Panc1 (cell line): ENCODE measurements around the gene GALNT15. TPM values are rescaled to one million over a fixed set of nuclear protein-coding genes. Genes with fewer than 3 reads are reported as not detected.

Experiments used
- ATAC-seq: fragments of 200-7000 bp; cut with Tn5 transposase; 2 replicates; pipeline ENCODE4 v1.9.1; 2020; ENCODE audit warnings: mild to moderate bottlenecking, moderate library complexity
- BruUV-seq: library from RNA; stranded (reverse); fragments of 400-500 nt; replicated peaks from 2 replicates; lab custom pipeline; 2021; lab: Mats Ljungman, UMichigan
- CTCF ChIA-PET: fragments of 300-600 bp; sonication (Branson Sonifier 250); formaldehyde crosslinking; loops from one replicate; lab custom pipeline; 2022; ENCODE audit warnings: antibody characterized with exemption; lab: Charles Lee
- POLR2A ChIA-PET: fragments of 300-600 bp; sonication (Branson Sonifier 250); formaldehyde crosslinking; loops from one replicate; lab custom pipeline; 2022; ENCODE audit warnings: antibody characterized with exemption; lab: Charles Lee
- DNase-seq: peaks from one replicate; pipeline ENCODE4 v3.0.0-alpha.2; 2010; ENCODE audit warnings: low read depth, low spot score
- H3K27ac ChIP-seq: 2 replicates; pipeline ENCODE4 v1.5.1; 2011; ENCODE audit warnings: mild to moderate bottlenecking, low read length, inconsistent platforms
- H3K27me3 ChIP-seq: fragments of 200-500 bp; sonication (Bioruptor generic); 2 replicates; pipeline ENCODE4 v1.6.0; 2014; ENCODE audit warnings: low read length, inconsistent platforms; ENCODE audit not compliant: control insufficient read depth, insufficient read depth
- H3K36me3 ChIP-seq: fragments of 200-500 bp; sonication (Bioruptor generic); 2 replicates; pipeline ENCODE4 v1.5.1; 2014; ENCODE audit warnings: inconsistent platforms, mild to moderate bottlenecking, low read length, moderate library complexity; ENCODE audit not compliant: control insufficient read depth, insufficient read depth
- H3K4me1 ChIP-seq: 2 replicates; pipeline ENCODE4 v1.5.1; 2011; ENCODE audit warnings: inconsistent platforms, mild to moderate bottlenecking, low read length, moderate library complexity; ENCODE audit not compliant: control insufficient read depth, insufficient read depth
- H3K4me3 ChIP-seq, 2 experiments: 2 replicates each; pipeline ENCODE4 v1.5.1; 2011 to 2012; ENCODE audit warnings: low read depth in 2 of 2, low read length in 2 of 2, mild to moderate bottlenecking in 2 of 2, inconsistent platforms in 1 of 2, moderate library complexity in 1 of 2
- H3K9me3 ChIP-seq: fragments of 200-500 bp; sonication (Bioruptor generic); 2 replicates; pipeline ENCODE4 v1.5.1; 2014; ENCODE audit warnings: low read depth, mild to moderate bottlenecking, inconsistent platforms, low read length, moderate library complexity; ENCODE audit not compliant: control insufficient read depth, insufficient read depth
- POLR2AphosphoS5 ChIP-seq: IDR thresholded peaks from 2 replicates; pipeline ENCODE4 v1.6.1; 2012; ENCODE audit warnings: mild to moderate bottlenecking, low read depth, low read length, moderate library complexity
- SIN3A ChIP-seq: IDR thresholded peaks from 2 replicates; pipeline ENCODE4 v1.6.1; 2012; ENCODE audit warnings: low read depth, mild to moderate bottlenecking, low read length, moderate library complexity, borderline replicate concordance; ENCODE audit not compliant: insufficient read depth
- TCF7L2 ChIP-seq: IDR thresholded peaks from 2 replicates; pipeline ENCODE4 v1.6.1; 2011; ENCODE audit warnings: mild to moderate bottlenecking, low read depth, low read length, inconsistent platforms
- in situ Hi-C: cut with HindIII; loops from 2 replicates; pipeline ENCODE4 v1.10.0; 2016; ENCODE audit warnings: low sequenced_read_pairs, low pct_unique_long_range_greater_than_20kb
- intact Hi-C: fragments of 100-400 bp; cut with micrococcal nuclease; formaldehyde crosslinking; loops from one replicate; pipeline ENCODE4 v1.10.0; 2022; ENCODE audit not compliant: unreplicated experiment
- total RNA-seq: library from RNA; stranded (reverse); gene quantifications from one replicate; pipeline ENCODE4 v1.2.1, GENCODE V29; 2021; ENCODE audit not compliant: unreplicated experiment
- TF ChIP-seq, protein P1 (sequence below), 2 experiments: IDR thresholded peaks; 2 replicates each; pipeline ENCODE4 v1.6.1; 2011 to 2012; ENCODE audit warnings: low read depth in 2 of 2, control low read depth in 1 of 2, low read length in 1 of 2, mild to moderate bottlenecking in 1 of 2, moderate library complexity in 1 of 2; ENCODE audit not compliant: insufficient read depth in 1 of 2
- TF ChIP-seq, protein P2 (sequence below): fragments of 450-650 bp; IDR thresholded peaks from 2 replicates; pipeline ENCODE4 v1.5.1; 2017; ENCODE audit warnings: mild to moderate bottlenecking

The GALNT15 gene
- total RNA-seq, 1 experiment from 2014 or later: 0.10 TPM

DNA sequence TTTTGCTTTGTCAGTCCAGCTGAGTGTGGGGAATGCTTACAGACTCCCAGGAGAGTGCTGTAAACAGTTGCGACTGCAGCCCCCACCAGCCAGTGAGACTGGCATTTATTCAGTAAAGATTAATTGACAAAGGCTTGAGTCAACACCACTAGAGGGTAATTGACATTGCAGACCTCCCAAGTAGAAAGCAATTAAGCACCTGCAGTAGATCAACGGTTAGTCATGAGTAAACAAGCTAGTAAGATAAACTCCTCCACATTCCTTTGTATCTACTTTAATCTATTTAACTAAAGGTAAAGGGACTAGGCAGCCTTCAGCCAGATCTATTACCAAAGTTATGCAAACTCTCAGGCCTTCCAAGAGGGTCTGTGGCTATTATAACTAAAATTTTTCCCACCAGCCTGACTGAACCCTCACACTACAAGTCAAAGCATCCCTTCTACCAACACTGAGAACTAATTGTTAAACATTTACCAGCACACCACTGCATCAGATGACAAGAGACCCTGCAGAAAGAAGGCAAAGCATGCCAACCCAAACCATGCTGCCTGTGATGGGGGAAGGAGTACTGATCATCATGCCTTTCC is 30.5 kb upstream of the GALNT15 start:
- CTCF ChIA-PET: no interaction called here
- no peaks in the 10 kb centered on the region; the same call in 1 of the 2 replicates for H3K4me1 ChIP-seq
- TF ChIP-seq, protein P1, sequence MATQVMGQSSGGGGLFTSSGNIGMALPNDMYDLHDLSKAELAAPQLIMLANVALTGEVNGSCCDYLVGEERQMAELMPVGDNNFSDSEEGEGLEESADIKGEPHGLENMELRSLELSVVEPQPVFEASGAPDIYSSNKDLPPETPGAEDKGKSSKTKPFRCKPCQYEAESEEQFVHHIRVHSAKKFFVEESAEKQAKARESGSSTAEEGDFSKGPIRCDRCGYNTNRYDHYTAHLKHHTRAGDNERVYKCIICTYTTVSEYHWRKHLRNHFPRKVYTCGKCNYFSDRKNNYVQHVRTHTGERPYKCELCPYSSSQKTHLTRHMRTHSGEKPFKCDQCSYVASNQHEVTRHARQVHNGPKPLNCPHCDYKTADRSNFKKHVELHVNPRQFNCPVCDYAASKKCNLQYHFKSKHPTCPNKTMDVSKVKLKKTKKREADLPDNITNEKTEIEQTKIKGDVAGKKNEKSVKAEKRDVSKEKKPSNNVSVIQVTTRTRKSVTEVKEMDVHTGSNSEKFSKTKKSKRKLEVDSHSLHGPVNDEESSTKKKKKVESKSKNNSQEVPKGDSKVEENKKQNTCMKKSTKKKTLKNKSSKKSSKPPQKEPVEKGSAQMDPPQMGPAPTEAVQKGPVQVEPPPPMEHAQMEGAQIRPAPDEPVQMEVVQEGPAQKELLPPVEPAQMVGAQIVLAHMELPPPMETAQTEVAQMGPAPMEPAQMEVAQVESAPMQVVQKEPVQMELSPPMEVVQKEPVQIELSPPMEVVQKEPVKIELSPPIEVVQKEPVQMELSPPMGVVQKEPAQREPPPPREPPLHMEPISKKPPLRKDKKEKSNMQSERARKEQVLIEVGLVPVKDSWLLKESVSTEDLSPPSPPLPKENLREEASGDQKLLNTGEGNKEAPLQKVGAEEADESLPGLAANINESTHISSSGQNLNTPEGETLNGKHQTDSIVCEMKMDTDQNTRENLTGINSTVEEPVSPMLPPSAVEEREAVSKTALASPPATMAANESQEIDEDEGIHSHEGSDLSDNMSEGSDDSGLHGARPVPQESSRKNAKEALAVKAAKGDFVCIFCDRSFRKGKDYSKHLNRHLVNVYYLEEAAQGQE (IDR thresholded peaks at IDR 0.05; ENCODE audit: insufficient read depth in 1 of 2, low read depth in 2 of 2, low read length in 1 of 2): no peak
- TF ChIP-seq SIN3A (no peak), POLR2AphosphoS5 (no peak), TCF7L2 (no peak; the same call in 1 of the 2 replicates)
- TF ChIP-seq, protein P2, sequence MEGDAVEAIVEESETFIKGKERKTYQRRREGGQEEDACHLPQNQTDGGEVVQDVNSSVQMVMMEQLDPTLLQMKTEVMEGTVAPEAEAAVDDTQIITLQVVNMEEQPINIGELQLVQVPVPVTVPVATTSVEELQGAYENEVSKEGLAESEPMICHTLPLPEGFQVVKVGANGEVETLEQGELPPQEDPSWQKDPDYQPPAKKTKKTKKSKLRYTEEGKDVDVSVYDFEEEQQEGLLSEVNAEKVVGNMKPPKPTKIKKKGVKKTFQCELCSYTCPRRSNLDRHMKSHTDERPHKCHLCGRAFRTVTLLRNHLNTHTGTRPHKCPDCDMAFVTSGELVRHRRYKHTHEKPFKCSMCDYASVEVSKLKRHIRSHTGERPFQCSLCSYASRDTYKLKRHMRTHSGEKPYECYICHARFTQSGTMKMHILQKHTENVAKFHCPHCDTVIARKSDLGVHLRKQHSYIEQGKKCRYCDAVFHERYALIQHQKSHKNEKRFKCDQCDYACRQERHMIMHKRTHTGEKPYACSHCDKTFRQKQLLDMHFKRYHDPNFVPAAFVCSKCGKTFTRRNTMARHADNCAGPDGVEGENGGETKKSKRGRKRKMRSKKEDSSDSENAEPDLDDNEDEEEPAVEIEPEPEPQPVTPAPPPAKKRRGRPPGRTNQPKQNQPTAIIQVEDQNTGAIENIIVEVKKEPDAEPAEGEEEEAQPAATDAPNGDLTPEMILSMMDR: no peak
- no TSS peak for BruUV-seq
- in situ Hi-C loops (no loop called here), intact Hi-C loops (no loop called here)
- POLR2A ChIA-PET: no interaction called here
- no peak for DNase-seq
- H3K4me3 ChIP-seq: no peak overlapping the region
- peak; percentile 82 for ATAC-seq
- H3K36me3 ChIP-seq: no peaks in the 10 kb centered on the region
- H3K27me3 ChIP-seq: no peaks in the 10 kb centered on the region
- H3K27ac ChIP-seq: peak overlapping the region; percentile 66
- H3K9me3 ChIP-seq: no peaks in the 10 kb centered on the region

DNA sequence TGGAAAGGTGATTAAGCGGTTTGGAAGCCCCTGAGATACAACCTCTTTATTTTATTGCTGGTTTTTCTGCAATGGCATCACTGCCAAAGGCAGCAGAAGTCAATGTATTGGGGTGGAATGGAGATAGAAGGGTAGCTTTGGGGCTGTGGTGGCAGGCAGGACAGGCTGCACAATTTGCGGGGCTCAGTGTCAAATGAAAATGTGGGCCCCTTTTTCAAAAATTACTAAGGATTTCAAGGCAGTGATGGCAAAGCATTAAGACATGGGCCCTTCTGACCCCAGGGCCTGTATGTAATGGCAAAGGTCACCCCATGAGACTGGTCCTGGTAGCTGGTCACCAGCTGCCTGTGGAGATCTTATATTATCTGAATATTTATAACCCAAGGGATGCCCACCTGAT is 29.3 kb upstream of the GALNT15 start:
- CTCF ChIA-PET: no interaction called here
- no peak for ATAC-seq

More for the DNA sequence above, 29.3 kb upstream of the GALNT15 start:
- H3K9me3 ChIP-seq: no peaks in the 10 kb centered on the region
- H3K4me3 ChIP-seq: no peak overlapping the region
- no peak for DNase-seq
- H3K36me3 ChIP-seq: no peaks in the 10 kb centered on the region
- H3K27ac ChIP-seq: peak overlapping the region; percentile 63
- POLR2A ChIA-PET: no interaction called here
- in situ Hi-C loops: no loop called here
- H3K4me1 ChIP-seq: no peaks in the 10 kb centered on the region; the same call in 1 of the 2 replicates
- no TSS peak for BruUV-seq
- no peaks in the 10 kb centered on the region for H3K27me3 ChIP-seq
- intact Hi-C loops: no loop called here
- TF ChIP-seq POLR2AphosphoS5 (no peak), TCF7L2 (no peak), SIN3A (no peak)
- TF ChIP-seq, protein P1 (IDR thresholded peaks at IDR 0.05; ENCODE audit: insufficient read depth in 1 of 2, low read depth in 2 of 2, low read length in 1 of 2): no peak
- TF ChIP-seq, protein P2: no peak
